Activated CD4-positive, CD25-positive, alpha-beta regulatory T cell treated with anti-CD3 and anti-CD28 coated beads, Interleukin-2, amount 50 U/mL, for 24 hours (primary cell): ENCODE measurements around the gene COPA.

Source experiments
- ATAC-seq, 2 donors: fragments of 150-1000 bp; cut with Tn5 transposase; one replicate each; pipeline ENCODE4 v1.10.0; 2021; ENCODE audit warnings: mild to moderate bottlenecking in 1 of 2, moderate library complexity in 1 of 2

COPA gene

DNA sequence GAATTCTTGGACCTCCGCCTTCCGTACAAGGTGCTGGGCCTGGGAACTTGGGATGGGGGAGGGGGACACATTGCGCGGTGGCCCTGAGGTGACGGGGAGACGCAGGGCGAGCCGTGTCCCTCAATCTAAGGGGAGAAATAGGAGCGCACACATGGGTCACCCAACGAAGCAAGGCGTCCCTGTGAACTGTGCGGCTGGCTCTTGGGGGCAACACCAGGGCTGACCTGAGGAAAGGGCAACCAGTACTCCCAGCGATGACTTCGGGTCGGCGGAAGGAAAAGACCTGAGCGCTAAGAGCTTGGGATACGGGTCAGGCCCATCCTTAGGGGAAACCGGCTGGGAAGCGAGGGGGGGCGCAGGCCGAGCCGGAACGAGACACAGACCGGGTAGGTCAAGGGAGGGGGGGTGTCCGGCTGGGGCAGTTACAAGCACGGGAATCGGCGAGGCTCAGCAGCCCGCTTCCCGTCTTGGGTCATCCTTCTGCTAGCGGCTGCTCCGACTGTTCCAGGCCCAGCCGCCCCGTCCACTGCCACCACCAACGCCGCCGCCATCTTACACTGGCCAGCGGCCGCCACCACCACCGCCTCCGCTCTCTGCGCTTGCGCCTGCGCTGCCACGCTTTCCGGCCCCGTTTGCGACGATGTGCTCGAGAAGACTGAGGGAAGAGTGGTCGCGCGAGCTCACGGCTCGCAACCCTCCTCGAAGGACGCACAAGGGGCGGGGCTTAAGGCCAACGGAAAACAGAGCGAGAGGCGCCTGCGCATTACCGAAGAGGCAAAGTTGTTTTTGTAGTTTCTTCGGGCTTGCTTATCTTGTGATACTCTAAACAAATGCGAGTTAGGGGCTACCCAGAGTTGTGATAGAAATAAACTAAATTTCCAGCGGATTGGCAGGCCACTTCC lies 80.9 kb downstream of the COPA start, which contains the start of gene DCAF8:
TSS of gene DCAF8 (minus strand) at position 657 of the 902 bp plus-strand sequence. CDS start 18,541 bp downstream, outside the sequence.
- ATAC-seq: peak; percentile 84 to 86

DNA sequence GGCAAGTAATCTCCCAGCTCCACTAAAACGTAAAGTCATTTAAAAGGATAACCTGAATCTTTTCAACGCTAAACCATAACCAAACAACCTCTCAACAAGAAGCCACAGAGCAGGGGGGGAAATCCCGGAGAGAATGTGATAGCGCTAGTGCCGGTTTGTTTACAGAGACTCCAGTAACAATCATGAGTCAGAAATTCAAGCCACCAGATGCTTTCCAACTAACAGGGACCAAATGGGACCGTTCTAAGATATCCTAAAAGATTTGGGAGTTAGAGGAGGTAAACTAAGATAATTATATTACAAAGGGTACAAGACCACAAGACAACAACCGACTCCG lies 81.5 kb downstream of the COPA start:
- peak; percentile 62 to 63 for ATAC-seq

DNA sequence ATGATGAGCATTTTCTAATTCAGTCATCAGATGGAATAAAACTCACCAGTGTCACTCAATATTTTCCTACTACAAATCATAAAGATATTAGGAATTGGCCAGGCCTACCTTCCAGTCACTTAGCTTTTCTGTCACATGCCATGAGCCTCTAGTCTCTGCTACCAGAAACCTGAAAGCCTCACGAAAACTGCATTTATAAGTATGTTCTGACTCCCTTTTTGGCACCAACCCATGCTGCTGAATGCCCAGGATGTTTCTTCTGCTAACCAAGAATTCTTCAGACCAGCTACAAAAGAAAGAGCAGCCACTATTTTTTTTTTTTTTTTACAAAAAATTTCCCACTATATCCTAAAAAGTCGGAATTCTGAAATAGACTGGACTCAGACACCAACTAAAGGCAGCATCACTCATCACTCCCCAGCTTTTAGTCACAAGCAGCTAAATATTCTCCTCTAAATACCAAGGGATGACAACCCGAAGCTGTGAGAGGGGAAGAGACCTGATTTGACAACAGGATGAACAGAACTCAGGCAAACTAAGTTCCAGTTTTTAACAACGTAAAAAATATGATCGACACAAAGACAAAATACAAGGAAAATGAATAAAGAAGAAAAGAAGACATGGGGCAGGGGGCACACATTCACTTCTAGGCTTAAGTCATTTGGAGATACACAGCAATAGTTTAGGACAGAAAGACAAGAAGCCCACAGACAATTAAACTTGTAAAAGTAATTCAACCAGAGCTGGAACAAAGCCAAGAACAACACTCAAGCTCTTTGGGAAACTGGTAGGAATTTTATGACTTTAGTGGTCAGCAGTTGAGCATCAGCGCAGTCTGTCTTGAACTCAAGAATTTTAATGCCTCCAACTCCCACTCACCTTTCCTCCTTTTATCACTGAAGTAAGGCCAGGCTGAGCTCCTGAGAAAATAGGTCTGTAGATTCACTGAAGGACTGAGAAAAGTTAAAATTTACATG lies 82.4 kb downstream of the COPA start:
- no peak for ATAC-seq

DNA sequence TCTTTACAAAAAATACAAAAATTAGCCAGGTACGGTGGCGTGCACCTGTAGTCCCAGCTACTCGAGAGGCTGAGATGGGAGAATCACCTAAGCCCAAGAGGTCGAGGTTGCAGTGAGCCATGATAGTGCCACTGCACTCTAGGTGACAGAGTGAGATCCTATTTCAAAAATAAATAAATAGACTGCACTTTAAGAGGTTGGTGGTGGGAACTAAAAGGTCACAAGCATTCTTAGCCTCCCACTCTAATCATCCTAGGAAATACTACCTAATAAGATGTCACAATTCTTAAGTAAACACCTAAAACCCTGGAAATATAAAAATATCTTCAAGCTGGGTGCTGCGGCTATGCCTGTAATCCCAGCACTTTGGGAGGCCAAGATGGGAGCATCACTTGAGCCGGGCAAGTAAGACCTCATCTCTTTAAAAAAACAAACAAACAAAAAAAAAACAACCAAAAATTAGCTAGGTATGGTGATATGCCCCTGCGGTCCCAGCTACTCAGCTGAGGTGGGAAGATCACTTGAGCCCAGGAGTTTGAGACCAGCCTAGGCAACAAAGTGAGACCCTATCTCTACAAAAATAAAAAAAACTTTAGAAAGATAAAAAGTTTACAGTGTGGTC lies 84.8 kb downstream of the COPA start:
- no peak for ATAC-seq

DNA sequence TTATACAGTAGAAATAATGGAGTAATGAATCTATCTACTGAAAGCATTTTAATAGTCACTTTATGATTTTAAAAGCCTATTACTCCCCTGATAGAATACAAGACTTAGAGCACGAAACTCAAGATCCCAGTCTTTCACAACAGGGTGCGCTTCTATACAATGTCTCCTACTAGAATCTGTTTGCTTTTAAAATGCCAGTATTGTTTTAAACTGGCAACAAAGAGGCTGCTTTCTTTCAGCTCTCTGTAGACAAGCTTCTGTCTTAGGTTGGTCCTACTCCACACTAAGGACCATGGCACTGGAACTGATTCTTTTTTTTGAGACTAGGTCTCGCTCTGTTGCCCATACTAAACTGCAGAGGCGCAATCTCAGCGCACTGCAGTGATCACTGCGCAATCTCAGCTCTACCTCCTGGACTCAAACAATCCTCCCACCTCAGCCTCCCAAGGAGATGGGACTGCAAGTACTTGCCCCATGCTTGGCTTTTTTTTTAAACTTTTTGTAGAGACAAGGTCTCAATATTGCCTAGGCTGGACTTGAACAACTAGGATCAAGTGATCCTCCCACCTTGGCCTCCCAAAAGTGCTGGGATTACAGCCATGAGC lies 85.5 kb downstream of the COPA start:
- ATAC-seq: no peak

DNA sequence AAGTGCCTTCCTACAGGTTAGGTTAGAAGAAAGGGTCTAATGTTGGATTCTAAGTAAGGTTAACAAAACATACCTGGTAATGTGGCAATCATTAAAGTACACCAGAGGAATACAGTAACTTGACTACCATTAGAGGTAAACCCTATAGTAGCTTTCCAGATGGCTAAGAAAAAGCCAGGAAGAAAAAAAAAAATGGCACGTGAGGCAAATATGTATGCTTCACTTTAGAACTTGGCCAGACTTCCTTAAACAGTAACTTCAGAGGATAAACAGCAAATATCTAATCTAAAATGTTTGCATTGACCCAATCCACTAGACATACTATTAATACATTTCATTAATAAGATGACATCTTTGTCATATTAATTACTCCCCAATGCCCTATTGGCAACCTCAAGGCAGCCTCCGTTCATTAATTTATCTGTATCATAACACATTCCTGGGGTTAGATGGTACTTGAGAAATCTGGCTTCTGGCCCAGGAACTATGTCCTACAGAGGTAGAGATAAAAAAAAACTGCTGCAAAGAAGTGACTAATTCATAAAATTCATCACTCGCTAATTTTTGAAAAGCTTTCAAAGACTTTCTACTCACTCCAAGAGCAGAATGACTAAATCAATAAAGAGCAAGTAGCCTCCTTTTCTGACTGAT lies 86.5 kb downstream of the COPA start:
- peak; percentile 5 to 31 for ATAC-seq

DNA sequence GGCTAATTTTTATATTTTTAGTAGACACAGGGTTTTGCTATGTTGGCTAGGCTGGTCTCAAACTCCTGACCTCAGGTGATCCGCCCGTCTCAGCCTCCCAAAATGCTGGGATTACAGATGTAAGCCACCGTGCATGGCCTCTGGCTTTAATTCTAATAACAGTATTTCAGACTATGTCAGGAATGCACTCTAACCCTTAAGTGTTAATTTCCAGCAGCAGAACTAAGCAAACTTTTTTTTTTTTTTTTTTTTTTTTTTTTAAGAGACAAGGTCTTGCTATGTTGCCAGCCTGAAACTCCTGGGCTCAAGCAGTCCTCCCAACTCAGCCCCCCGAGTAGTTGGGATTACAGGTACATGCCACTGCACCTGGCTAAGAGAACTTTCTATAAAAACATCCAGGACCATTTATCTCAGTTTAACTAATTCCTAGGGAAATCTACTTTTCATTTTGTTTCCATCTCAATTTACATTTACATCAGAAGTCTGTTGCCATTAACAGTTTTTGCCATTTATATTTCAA lies 87.2 kb downstream of the COPA start:
- no peak for ATAC-seq

DNA sequence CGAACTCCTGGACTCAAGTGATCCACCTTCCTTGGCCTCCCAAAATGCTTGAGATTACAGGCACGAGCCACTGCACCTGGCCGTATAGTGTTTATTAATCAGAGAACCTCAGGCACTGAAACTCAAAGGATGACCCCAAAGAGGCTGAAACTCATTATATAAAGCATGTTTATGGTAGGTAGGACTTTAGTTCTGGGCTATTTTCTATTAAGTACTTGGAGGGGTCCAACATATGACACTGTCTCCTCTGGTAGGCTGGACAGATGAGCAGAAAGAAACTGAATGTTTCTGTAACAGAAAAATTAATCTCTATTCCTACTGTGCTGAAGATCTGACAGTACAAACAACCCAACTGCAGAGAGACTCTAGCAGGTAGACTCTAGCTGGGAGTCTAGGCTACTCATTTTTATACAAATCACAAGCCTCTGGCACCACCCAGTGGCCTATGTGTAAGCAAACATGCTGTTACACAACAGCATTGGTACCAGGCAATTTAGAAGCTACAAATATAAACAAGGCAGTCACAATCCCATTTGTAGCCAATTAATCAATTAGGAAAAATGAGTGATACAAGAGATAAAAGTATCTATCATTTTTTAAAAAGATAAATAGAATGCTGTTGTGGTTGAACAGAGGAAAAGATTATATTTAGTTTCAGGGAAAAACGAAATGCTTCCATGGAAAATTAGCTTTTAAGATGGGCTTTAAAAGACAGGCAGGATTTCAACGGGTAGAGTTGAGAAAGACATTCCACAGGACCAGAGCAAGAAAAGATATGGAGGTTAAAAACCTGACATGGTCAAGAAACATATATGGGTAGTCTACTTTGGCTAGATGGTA lies 91.1 kb downstream of the COPA start:
- peak; percentile 88 to 91 for ATAC-seq

DNA sequence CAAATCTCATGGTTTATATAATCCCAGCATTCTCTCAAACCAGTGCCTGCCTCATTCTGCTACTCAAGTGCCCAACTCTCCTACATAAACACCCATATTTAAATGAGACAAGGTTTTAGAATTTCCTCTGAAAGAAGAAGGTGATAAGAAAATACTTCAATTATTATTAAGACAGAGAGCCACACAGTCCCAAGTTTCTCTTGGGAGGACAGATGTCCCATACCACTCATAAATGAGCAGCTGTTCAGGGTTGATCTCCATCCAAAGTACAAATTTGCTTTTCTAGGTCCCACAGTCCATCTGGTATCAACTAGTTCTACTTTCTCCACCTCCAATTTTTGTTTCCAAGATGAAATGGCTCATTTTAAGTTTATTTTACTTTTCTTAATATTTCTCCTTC lies 92.0 kb downstream of the COPA start:
- no peak for ATAC-seq

DNA sequence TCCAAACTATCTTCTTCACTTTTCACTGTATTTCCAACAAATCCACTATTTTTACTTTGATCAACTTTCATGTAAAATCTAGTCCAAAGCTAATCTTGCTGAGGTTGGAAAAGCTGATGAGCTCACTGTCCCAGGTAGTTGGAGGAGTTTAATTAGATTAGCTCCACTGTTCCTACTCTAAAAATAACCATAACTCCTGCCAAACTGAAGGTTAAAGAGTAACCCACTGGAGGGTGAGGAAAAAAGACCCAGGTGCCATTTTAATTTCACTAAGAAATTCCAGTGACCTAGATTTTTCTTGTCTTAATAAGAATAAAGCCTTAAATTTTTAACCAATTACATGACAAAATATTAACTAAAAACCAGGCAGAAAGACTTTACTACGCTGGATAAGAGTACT lies 96.0 kb downstream of the COPA start:
- ATAC-seq: no peak

DNA sequence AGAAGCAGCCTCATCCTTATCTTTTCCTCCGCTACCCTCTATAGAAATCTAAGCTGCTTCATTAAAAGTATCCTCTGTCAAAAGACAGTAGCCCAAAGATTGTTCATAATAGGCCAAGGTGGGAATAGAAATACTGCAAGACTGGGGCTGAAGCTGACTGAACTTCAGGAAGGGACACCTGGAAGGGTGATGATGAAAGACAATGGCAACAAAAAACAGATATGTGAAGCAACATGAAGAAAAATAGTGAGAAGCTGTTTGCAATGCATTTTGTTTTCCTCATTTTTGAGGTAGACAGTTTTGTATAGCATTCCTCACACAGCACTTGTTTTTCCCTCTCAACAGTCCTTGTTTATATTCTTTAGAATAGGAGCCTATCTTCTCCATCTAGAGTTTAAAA lies 97.6 kb downstream of the COPA start:
- no peak for ATAC-seq

DNA sequence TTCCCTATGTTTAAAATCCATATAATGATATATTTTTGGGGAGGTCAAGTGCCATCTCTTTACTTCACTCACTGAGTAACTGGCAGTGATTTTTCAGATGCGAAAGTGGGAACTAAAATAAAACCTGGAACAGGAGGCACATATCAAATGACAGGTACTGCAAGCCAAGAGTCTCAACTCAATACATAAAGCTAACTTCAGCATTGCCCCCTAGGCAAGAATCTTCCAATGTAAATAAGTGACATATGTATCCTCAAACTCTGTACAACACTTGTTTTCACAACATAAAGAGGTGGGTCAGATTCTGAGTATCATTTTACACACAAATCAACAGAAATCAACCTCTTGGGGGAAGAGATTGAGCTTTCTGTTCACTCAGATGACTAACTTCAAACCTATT lies 98.8 kb downstream of the COPA start:
- ATAC-seq: no peak

DNA sequence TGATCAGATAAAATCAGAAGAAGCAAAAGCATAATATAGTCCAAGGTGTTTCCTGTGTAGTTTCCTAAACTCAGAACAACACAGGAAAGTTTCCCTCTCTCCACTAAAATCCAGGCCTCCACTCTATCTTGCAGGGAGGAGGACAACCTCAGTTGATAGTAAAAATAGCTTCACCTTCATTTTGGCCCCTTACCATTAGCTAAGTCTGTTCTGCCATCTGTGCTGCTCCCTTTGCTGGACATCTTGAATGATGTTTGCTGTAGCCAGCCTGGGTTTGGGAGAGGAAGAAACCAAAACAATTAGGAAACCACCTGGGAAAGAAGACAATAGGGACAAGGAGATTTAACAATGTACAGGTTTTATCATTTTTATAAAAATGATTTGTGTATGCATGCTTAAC lies 99.3 kb downstream of the COPA start:
- ATAC-seq: no peak

DNA sequence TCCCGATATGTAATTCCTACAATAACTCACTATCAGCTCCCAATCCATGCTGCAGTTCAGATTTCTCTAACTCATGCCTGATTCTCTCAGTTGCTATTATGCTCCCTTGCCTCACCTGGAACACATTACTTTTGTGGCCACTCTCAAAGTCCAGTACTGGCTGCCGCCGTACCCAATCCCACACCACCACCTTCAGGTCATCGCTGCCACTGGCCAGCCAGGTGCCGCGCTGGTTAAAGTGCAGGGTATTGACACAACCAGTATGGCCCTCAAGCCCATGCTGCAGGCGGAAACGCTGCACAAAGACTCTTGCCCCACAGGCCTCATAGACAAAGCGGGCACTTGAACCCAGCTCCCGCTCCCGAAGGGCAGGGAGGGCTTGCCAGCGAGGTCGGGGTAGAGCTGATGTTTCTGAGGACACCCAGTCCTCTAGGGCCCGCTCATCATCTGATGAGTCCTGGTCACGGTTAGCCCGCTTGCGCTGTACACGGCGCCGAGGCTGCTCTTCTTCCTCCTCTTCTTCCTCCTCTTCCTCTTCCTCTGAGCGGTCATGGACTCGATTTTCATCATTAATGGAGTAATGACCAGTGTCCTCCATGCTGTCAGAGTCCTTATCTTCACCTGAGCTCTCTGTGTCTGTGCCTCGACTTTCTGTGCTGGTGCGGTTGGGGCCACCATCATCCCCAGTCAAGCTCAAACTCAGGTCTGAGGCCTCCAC lies 103.3 kb downstream of the COPA start:
- ATAC-seq: no peak
